GM18861 (cell line): ENCODE results near the gene GPSM3.
"Not testable (repeated sequence)": the region's sequence is repeated elsewhere in the genome, so short reads cannot be mapped to it uniquely, and the experiment has no call there.

Experiments used
- ATAC-seq: cut with Tn5 transposase; IDR thresholded peaks from one replicate; pipeline ENCODE4 v1.9.1; 2021; ENCODE audit not compliant: unreplicated experiment

The GPSM3 gene

GRCh38 chr6:32152769-32153563, 39.5 kb downstream of the GPSM3 start:
- no peak for ATAC-seq

DNA sequence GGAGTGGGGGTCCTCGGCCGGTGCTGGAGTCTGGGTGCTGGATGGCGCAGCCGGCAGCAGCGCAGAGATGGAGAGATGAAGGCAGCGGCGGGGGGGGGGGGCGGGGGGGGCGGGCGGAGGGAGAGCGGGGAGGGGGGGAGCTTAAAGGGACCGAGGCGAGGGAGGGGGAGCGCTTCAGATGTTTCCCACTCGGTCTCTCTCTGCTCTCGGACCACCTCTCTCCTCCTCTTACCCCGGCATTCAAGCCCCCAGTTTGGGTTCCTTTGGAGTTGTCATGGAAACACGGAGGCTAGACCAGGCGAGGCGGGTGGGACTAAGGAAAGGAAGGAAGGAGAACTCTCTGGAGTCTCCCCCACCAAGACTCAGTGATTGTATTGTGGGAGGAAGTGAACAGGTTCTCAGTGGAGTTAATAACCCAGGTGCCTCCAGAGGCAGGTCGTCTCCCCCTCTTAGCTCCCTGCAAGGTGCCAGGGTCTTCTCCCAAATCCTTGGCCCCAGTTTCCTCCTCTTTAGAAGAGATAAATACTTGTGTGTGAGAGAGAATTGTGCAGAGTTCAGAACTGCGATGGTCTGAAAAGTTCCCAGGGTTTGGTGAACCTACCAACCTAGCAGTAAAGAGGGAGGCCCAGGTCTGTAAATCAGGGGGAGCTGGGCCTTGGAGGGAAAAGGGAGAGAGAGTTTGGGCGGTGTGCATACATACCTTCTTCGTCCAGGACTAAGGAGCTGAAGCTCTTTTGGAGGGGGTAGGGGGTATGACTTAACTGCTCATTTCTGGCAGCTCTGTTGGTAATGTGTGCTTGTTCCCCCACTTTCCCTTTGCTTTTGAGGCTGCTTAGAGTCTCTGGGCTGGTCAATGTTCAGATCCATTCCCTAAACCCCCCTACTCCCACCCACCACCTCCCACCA, 40.3 kb downstream of the GPSM3 start, which contains the start of gene PRRT1:
Gene PRRT1 (minus strand): TSS at position 77 of the 906 bp plus-strand sequence. CDS start 112 bp downstream, outside the sequence.
- ATAC-seq = no peak

- ATAC-seq = no peak
Observed at GRCh38 chr6:32151181-32151862, 41.1 kb downstream of the GPSM3 start.

DNA sequence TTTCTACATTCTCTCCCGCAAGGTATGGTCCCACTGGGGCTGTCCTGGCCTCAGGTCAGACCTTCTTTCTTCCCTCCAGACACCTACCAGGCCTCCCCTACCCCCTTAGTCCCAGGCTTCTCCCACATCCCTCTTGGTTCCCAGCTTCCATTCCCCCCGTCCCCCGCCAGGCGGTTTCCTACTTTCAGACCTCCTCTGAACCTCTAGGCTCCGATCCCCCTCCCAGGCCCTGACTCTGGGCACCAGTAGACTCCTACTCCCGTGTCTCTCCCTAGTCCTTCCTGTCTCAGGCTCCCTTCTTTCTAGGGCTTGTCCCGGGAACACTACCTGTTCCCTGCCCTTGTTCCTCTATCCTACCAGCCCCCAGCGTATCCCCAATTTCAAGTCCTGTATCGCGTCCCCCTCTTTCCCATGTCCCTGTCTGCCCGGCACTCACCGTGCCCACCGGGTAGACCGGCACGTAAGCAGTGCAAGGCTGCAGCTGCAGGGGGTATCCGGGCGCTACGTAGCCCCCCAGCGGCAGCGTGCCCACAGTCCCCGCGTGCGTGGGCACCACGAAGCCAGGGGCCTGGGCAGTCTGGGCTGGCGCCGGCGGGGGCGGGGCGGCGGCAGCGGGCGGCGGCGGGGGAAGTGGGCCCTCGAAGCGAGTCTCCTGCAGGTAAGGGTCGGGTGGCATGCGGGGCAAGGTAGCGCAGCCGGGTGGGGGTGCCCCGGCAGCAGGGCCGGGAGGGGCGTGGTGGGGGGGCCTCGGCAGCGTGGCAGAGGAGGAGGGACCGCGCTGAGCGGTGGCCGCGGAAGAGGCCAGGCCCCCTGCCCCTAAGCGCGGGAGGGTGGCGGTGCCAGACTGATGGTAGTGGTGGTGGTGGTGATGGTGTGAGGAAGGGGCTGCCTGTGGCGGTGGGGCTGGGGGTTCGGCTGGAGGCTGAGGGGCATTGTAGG, 42.2 kb downstream of the GPSM3 start:
- no peak for ATAC-seq

DNA sequence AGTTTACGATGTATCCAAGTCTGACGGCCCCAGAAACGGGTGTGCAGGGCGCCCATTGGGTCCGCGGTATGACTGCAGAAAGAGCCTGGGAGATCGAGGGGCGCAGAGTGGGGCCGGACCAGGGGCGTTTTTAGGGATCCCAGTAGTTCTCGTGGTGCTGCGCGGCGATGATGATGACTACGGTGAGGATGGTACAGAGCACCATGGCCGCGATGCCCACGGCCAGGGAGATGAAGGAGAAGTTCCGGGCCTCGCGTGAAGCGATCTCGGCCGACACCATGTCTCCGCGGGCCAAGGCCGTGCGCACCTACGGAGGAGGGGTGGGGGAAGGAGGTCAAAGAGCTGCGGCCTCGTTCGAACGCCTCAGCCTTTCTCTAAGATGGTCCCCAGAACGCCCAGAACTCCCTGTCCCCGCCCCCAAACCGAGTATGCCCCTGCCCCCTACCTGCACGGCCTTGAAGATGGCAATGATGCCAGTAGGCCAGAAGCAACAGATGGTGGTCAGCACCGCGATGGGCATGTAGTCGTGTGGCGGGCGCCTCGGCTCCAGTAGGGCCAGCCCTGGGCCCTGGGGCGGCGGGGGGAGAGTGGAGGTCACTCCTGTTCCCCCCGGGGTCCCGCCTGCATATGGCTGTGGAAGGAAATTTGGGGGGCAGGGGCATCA, 43.2 kb downstream of the GPSM3 start:
- no peak for ATAC-seq

GRCh38 chr6:32148289-32149091, 44.0 kb downstream of the GPSM3 start:
- ATAC-seq = no peak

DNA sequence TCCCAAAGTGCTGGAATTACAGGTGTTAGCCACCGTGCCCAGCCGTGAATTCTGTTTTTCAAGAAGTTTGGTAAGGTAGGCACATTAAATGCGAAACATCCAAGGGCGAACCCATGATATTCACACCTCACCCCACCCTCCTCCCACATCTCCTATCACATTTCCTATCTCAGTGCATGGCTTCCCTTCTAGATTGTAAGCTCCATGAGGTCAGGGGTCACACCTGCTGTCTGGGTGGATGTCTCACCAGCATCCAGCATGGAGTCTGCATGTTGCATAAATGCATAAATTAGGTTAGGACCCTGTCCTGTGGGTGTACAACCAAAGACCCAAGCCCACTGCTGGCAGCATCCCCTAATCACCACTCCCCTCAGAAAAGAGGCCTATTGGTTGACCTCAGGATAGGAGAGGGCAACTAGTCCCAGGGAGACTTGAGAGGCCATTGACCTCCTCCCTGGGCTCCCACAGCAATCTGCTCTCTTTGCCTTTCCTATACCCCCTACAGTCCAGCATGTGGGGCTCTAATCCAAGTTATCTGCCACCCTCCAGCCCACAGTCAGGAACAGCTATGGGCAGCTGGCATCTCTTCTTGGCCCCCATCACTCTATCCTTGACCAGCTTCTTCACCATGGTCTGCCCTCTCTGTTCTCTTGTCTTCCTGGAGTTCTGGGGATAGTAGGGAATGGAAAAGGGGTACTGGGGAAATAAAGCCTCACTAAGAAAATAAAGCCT, 44.9 kb downstream of the GPSM3 start:
- ATAC-seq = no peak

- no peak for ATAC-seq
Observed at GRCh38 chr6:32146687-32147086, 45.8 kb downstream of the GPSM3 start.

GRCh38 chr6:32146287-32146686, 46.2 kb downstream of the GPSM3 start:
- ATAC-seq = no peak

DNA sequence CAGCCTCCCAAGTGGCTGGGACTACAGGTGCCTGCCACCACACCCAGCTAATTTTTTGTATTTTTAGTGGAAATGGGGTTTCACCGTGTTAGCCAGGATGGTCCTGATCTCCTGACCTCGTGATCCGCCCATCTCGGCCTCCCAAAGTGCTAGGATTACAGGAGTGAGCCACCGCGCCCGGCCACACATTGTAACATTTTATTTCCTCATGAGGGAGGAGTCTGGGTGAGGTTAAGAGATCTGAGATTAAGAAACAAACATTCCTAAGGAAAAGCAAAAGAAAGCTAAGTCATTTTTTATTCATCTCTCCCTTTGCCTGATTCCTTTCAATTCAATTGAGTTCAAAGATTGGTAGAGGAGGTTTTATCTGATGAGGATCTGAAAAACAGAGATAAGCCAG, 48.2 kb downstream of the GPSM3 start:
- not testable (repeated sequence) for ATAC-seq
